Endothelial cell (in vitro differentiated cells): Measurements from ENCODE around the gene PI4KA. TPM values are rescaled to one million over a fixed set of nuclear protein-coding genes. Genes with fewer than 3 reads are reported as not detected.
"Not testable (repeated sequence)": the region's sequence is repeated elsewhere in the genome, so short reads cannot be mapped to it uniquely, and the experiment has no call there.

ENCODE experiments used
- DNase-seq: peaks from one replicate; pipeline ENCODE4 v3.0.0; 2021; ENCODE audit warnings: low spot score
- H3K27ac Mint-ChIP-seq: one replicate; pipeline ENCODE4 v1.8.0; 2021; ENCODE audit warnings: mixed read lengths, inconsistent platforms; ENCODE audit not compliant: unreplicated experiment
- H3K27me3 Mint-ChIP-seq: one replicate; pipeline ENCODE4 v1.8.0; 2021; ENCODE audit warnings: mild to moderate bottlenecking, moderate library complexity, mixed read lengths, inconsistent platforms; ENCODE audit not compliant: unreplicated experiment
- H3K36me3 Mint-ChIP-seq: one replicate; pipeline ENCODE4 v1.8.0; 2021; ENCODE audit warnings: mild to moderate bottlenecking, low read depth, mixed read lengths, inconsistent platforms; ENCODE audit not compliant: unreplicated experiment
- H3K4me1 Mint-ChIP-seq: one replicate; pipeline ENCODE4 v1.8.0; 2021; ENCODE audit warnings: mild to moderate bottlenecking, mixed read lengths, inconsistent platforms; ENCODE audit not compliant: unreplicated experiment
- H3K4me3 Mint-ChIP-seq: one replicate; pipeline ENCODE4 v1.8.0; 2021; ENCODE audit warnings: mild to moderate bottlenecking, mixed read lengths, inconsistent platforms; ENCODE audit not compliant: unreplicated experiment
- H3K9me3 Mint-ChIP-seq: one replicate; pipeline ENCODE4 v1.8.0; 2021; ENCODE audit warnings: mixed read lengths, inconsistent platforms; ENCODE audit not compliant: unreplicated experiment
- CTCF ChIP-seq: fragments of 200-600 bp; sonication (generic); IDR thresholded peaks from one replicate; pipeline ENCODE4 v1.5.0; 2021; ENCODE audit warnings: antibody characterized with exemption; ENCODE audit not compliant: unreplicated experiment
- total RNA-seq: library from RNA; stranded (reverse); fragmentation: NEBNext Ultra II Directional; extraction: Animal tissue kit (Norgen Biotek cat#: 25700); gene quantifications from one replicate; pipeline ENCODE4 v1.2.1, GENCODE V29; 2021; ENCODE audit not compliant: unreplicated experiment

PI4KA gene
- total RNA-seq, 1 donor from 2014 or later, result 65.3 TPM

GRCh38 chr22:20697481-20698113 lies 161.0 kb downstream of the PI4KA start:
- peak; percentile 11 for TF ChIP-seq CTCF
- H3K36me3 Mint-ChIP-seq, H3K27ac Mint-ChIP-seq, H3K4me1 Mint-ChIP-seq, H3K27me3 Mint-ChIP-seq, H3K9me3 Mint-ChIP-seq, H3K4me3 Mint-ChIP-seq: not testable (repeated sequence)
- DNase-seq, result peak; percentile 22

DNA sequence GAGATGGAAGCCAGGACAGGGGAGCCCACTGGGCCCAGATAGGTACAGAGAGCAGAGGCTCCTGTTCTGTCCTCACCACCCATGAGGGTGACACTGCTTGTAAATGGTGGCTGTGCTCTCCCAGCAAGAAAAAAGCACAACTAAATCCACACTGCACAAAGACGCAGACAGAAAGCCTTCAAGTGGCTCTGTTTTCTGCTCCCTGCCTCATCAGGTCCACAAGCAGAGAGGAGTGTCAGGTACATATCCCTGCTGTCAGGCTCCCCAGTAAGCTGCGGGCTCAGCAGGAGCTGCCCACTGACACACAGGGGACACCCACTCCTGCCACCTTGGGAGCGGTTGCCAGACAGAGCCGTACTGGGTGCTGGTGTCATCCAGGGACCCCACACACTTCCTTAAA lies 162.6 kb downstream of the PI4KA start:
- not testable (repeated sequence) for H3K4me1 Mint-ChIP-seq, H3K9me3 Mint-ChIP-seq, H3K4me3 Mint-ChIP-seq, H3K36me3 Mint-ChIP-seq, H3K27ac Mint-ChIP-seq, DNase-seq, H3K27me3 Mint-ChIP-seq

DNA sequence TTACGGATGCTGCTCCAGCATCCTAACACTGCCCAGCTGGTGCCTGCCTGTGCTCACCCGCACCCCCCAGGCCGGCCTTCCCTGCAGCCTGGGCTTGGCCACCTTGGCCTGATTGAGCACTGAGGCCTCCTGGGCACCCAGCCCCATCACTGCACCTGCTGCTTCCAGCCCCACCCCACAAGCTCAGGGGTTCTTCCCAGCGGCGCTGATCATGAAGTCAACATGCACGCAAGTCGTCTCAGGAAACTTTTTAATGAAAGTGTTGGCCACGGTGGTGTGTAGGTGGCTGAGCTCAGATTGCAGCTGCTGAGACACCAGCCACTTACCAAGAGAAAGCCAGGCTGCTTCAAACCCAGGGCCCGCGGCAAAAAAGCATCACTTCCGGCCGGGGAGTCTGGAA lies 163.4 kb downstream of the PI4KA start:
- H3K4me3 Mint-ChIP-seq, H3K9me3 Mint-ChIP-seq, H3K36me3 Mint-ChIP-seq, H3K4me1 Mint-ChIP-seq, H3K27me3 Mint-ChIP-seq, H3K27ac Mint-ChIP-seq, DNase-seq: not testable (repeated sequence)

- not testable (repeated sequence) for H3K27ac Mint-ChIP-seq, H3K36me3 Mint-ChIP-seq, DNase-seq
Measured at GRCh38 chr22:20694256-20694655, 164.4 kb downstream of the PI4KA start.

GRCh38 chr22:20692926-20693325 lies 165.7 kb downstream of the PI4KA start:
- not testable (repeated sequence) for H3K4me3 Mint-ChIP-seq, DNase-seq, H3K9me3 Mint-ChIP-seq, H3K4me1 Mint-ChIP-seq, H3K27me3 Mint-ChIP-seq, H3K36me3 Mint-ChIP-seq, H3K27ac Mint-ChIP-seq

More at GRCh38 chr22:20694256-20694655, 164.4 kb downstream of the PI4KA start:
- H3K4me3 Mint-ChIP-seq, H3K9me3 Mint-ChIP-seq, H3K27me3 Mint-ChIP-seq, H3K4me1 Mint-ChIP-seq: not testable (repeated sequence)

DNA sequence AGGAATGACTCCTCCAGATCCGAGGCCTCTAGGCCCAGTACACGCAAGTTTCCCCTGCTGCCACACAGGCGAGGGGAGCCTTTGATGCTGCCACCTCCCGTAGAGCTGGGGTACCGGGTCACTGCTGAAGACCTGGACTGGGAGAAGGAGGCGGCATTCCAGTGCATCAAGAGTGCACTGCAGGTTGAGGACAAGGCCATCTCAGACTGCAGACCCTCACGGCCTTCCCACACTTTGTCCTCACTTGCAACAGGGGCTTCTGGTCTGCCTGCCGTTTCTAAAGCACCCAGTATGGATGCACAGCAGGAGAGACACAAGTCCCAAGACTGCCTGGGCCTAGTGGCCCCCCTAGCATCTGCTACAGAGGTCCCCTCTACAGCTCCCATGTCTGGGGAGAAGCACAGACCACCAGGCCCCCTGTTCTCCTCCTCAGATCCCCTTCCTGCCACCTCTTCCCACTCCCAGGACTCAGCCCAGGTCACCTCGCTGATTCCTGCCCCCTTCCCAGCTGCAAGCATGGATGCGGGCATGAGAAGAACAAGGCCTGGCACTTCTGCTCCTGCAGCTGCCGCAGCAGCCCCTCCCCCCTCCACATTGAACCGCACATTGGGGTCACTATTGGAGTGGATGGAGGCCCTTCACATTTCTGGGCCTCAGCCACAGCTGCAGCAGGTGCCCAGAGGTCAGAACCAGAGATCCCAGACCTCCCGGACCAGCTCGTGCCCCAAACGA lies 167.9 kb downstream of the PI4KA start:
- not testable (repeated sequence) for H3K27ac Mint-ChIP-seq, H3K27me3 Mint-ChIP-seq, H3K4me3 Mint-ChIP-seq, H3K4me1 Mint-ChIP-seq, DNase-seq, H3K9me3 Mint-ChIP-seq, H3K36me3 Mint-ChIP-seq

GRCh38 chr22:20687356-20688172 lies 171.0 kb downstream of the PI4KA start:
- H3K27ac Mint-ChIP-seq, H3K27me3 Mint-ChIP-seq, H3K36me3 Mint-ChIP-seq, DNase-seq, H3K4me3 Mint-ChIP-seq, H3K9me3 Mint-ChIP-seq, H3K4me1 Mint-ChIP-seq: not testable (repeated sequence)

GRCh38 chr22:20685764-20686163 lies 172.8 kb downstream of the PI4KA start:
- not testable (repeated sequence) for H3K36me3 Mint-ChIP-seq, H3K27ac Mint-ChIP-seq, DNase-seq, H3K9me3 Mint-ChIP-seq, H3K4me1 Mint-ChIP-seq, H3K4me3 Mint-ChIP-seq, H3K27me3 Mint-ChIP-seq

DNA sequence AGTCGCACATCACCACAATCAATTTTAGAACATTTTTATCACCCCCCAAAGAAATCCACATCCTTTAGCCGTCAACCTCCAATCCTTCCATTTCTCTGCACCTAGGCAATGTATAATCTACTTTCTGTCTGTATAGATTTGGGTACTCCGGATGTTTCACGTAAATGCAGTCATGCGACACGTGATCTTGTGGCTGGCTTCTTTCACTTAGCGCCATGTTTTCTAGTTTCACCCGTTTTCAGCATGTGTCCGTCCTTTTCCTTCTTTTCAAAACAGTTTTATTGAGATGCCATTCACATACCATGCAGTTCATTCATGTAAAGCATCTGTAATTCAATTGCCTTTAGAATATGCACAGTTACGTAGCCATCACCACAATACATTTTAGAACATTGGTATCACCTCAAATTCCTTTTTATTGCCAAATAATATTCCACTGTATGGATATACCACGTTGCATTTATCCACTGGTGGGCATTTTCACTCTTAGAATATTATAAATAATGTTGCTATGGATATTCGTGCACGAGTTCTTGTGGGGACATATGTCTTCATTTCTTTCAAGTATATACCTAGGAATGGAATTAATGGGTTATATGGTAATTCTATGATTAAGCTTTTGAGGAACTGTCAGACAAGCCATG lies 179.7 kb downstream of the PI4KA start:
- not testable (repeated sequence) for DNase-seq, H3K36me3 Mint-ChIP-seq, H3K4me3 Mint-ChIP-seq, H3K27me3 Mint-ChIP-seq, H3K9me3 Mint-ChIP-seq, H3K27ac Mint-ChIP-seq
- H3K4me1 Mint-ChIP-seq, result peaks cover 11% of the 10 kb centered on the region
